Astrocyte (in vitro differentiated cells and primary cell): ENCODE measurements around the gene SRP9. TPM values are rescaled to one million over a fixed set of nuclear protein-coding genes. Genes with fewer than 3 reads are reported as not detected.
"Not testable (repeated sequence)": the region's sequence is repeated elsewhere in the genome, so short reads cannot be mapped to it uniquely, and the experiment has no call there.

Experiments
- DNase-seq: peaks from one replicate; pipeline ENCODE4 v3.0.0-alpha.2; 2010; ENCODE audit warnings: low read depth
- FAIRE-seq: peaks from 2 replicates; lab custom pipeline; 2011; peaks lifted over from hg19 to GRCh38; lab: Jason Lieb, UNC
- H2AFZ ChIP-seq: 2 replicates; pipeline ENCODE4 v1.6.0; 2012; ENCODE audit warnings: low read depth, low read length, inconsistent platforms
- H3K27ac ChIP-seq: 2 replicates; pipeline ENCODE4 v1.5.1; 2011; ENCODE audit warnings: low read depth, low read length, inconsistent platforms
- H3K27me3 ChIP-seq: 2 replicates; pipeline ENCODE4 v1.6.0; 2011; ENCODE audit warnings: low read length, inconsistent platforms; ENCODE audit not compliant: insufficient read depth
- H3K36me3 ChIP-seq: 2 replicates; pipeline ENCODE4 v1.5.1; 2011; ENCODE audit warnings: low read length, inconsistent platforms; ENCODE audit not compliant: insufficient read depth
- H3K4me1 ChIP-seq: 2 replicates; pipeline ENCODE4 v1.5.1; 2011; ENCODE audit warnings: low read length, inconsistent platforms; ENCODE audit not compliant: insufficient read depth
- H3K4me2 ChIP-seq: 2 replicates; pipeline ENCODE4 v1.6.0; 2012; ENCODE audit warnings: low read length, inconsistent platforms
- H3K4me3 ChIP-seq: 2 replicates; pipeline ENCODE4 v1.5.1; 2011; ENCODE audit warnings: low read depth, mild to moderate bottlenecking, low read length, inconsistent platforms; ENCODE audit not compliant: insufficient read depth
- H3K79me2 ChIP-seq: 2 replicates; pipeline ENCODE4 v1.6.0; 2012; ENCODE audit warnings: mild to moderate bottlenecking, low read length, inconsistent platforms; ENCODE audit not compliant: insufficient read depth
- H3K9ac ChIP-seq: 2 replicates; pipeline ENCODE4 v1.6.0; 2012; ENCODE audit warnings: mild to moderate bottlenecking, low read length, inconsistent platforms
- H3K9me3 ChIP-seq: 2 replicates; pipeline ENCODE4 v1.5.1; 2012; ENCODE audit warnings: low read depth, mild to moderate bottlenecking, low read length, inconsistent platforms; ENCODE audit not compliant: insufficient read depth
- H4K20me1 ChIP-seq: 2 replicates; pipeline ENCODE4 v1.6.0; 2012; ENCODE audit warnings: low read length, inconsistent platforms; ENCODE audit not compliant: insufficient read depth
- H3K27ac Mint-ChIP-seq: one replicate; pipeline ENCODE4 v1.8.0; 2021; ENCODE audit warnings: mild to moderate bottlenecking, mixed read lengths; ENCODE audit not compliant: unreplicated experiment
- H3K27me3 Mint-ChIP-seq: one replicate; pipeline ENCODE4 v1.8.0; 2021; ENCODE audit warnings: low read depth, mixed read lengths; ENCODE audit not compliant: unreplicated experiment
- H3K36me3 Mint-ChIP-seq: one replicate; pipeline ENCODE4 v1.8.0; 2021; ENCODE audit warnings: low read depth, mixed read lengths; ENCODE audit not compliant: unreplicated experiment
- H3K4me1 Mint-ChIP-seq: one replicate; pipeline ENCODE4 v1.8.0; 2021; ENCODE audit warnings: low read depth, mixed read lengths; ENCODE audit not compliant: unreplicated experiment
- H3K4me3 Mint-ChIP-seq: one replicate; pipeline ENCODE4 v1.8.0; 2021; ENCODE audit warnings: mild to moderate bottlenecking, moderate library complexity, mixed read lengths; ENCODE audit not compliant: unreplicated experiment
- H3K9me3 Mint-ChIP-seq: one replicate; pipeline ENCODE4 v1.8.0; 2021; ENCODE audit warnings: mild to moderate bottlenecking, mixed read lengths; ENCODE audit not compliant: unreplicated experiment
- CTCF ChIP-seq: IDR thresholded peaks from 2 replicates; pipeline ENCODE4 v1.5.1; 2011; ENCODE audit warnings: low read depth, mild to moderate bottlenecking, inconsistent platforms, low read length, moderate library complexity; ENCODE audit not compliant: insufficient read depth
- EZH2 ChIP-seq: IDR thresholded peaks from 2 replicates; pipeline ENCODE4 v1.6.1; 2012; ENCODE audit warnings: mild to moderate bottlenecking, low read length, inconsistent platforms; ENCODE audit not compliant: insufficient read depth
- total RNA-seq: library from RNA; stranded (reverse); gene quantifications from 2 replicates; pipeline ENCODE4 v1.2.1, GENCODE V29; 2021

SRP9 gene
- total RNA-seq, 1 donor from 2014 or later: 269 TPM

- no peak overlapping the region for H3K4me3 ChIP-seq
- H3K27me3 ChIP-seq: peaks cover 2% of the 10 kb centered on the region
- H3K4me1 ChIP-seq: peaks cover 18% of the 10 kb centered on the region
- H3K4me3 Mint-ChIP-seq: no peak overlapping the region
- peaks cover 3% of the 10 kb centered on the region for H3K27me3 Mint-ChIP-seq
- DNase-seq: peak; percentile 97
- H3K4me1 Mint-ChIP-seq: peaks cover 53% of the 10 kb centered on the region
- H3K9me3 Mint-ChIP-seq: no peaks in the 10 kb centered on the region
- peak overlapping the region; percentile 82 for H3K27ac ChIP-seq
- FAIRE-seq: peak; percentile 95
- no peak overlapping the region for H2AFZ ChIP-seq
- no peak for TF ChIP-seq CTCF
- TF ChIP-seq EZH2: no peak
- peaks cover 2% of the 10 kb centered on the region for H3K36me3 Mint-ChIP-seq
- no peaks in the 10 kb centered on the region for H3K79me2 ChIP-seq
- peak overlapping the region; percentile 96 for H3K27ac Mint-ChIP-seq
- no peaks in the 10 kb centered on the region for H3K9me3 ChIP-seq
- H4K20me1 ChIP-seq: no peaks in the 10 kb centered on the region
- H3K9ac ChIP-seq: peak overlapping the region; percentile 49
- H3K4me2 ChIP-seq: peak overlapping the region; percentile 56
- H3K36me3 ChIP-seq: no peaks in the 10 kb centered on the region
Measured at GRCh38 chr1:225754940-225755641, 22.5 kb upstream of the SRP9 start.

- H3K4me1 ChIP-seq: peaks cover 18% of the 10 kb centered on the region
- no peak for TF ChIP-seq EZH2
- H3K9me3 ChIP-seq: no peaks in the 10 kb centered on the region
- H3K4me2 ChIP-seq: peak overlapping the region; percentile 56
- Mint-ChIP-seq H3K4me3 (no peak overlapping the region), H3K36me3 (peaks cover 2% of the 10 kb centered on the region), H3K4me1 (peaks cover 51% of the 10 kb centered on the region), H3K27me3 (peaks cover 3% of the 10 kb centered on the region), H3K27ac (peak overlapping the region; percentile 96), H3K9me3 (no peaks in the 10 kb centered on the region)
- H3K79me2 ChIP-seq: no peaks in the 10 kb centered on the region
- peaks cover 2% of the 10 kb centered on the region for H3K27me3 ChIP-seq
- H3K27ac ChIP-seq: peak overlapping the region; percentile 82
- H3K9ac ChIP-seq: peak overlapping the region; percentile 49
- FAIRE-seq (peak; percentile 23), DNase-seq (no peak)
- peak overlapping the region; percentile 31 for H2AFZ ChIP-seq
- no peak overlapping the region for H3K4me3 ChIP-seq
- no peaks in the 10 kb centered on the region for H4K20me1 ChIP-seq
- no peaks in the 10 kb centered on the region for H3K36me3 ChIP-seq
Measured at GRCh38 chr1:225755671-225756319, 21.8 kb upstream of the SRP9 start.

- Histone ChIP-seq H3K79me2 (no peaks in the 10 kb centered on the region), H3K4me3 (no peak overlapping the region), H3K4me2 (no peak overlapping the region), H3K9ac (no peak overlapping the region), H3K27ac (no peak overlapping the region), H4K20me1 (no peaks in the 10 kb centered on the region), H3K4me1 (peaks cover 36% of the 10 kb centered on the region), H3K9me3 (no peaks in the 10 kb centered on the region), H3K27me3 (no peaks in the 10 kb centered on the region), H2AFZ (no peak overlapping the region), H3K36me3 (no peaks in the 10 kb centered on the region)
- Mint-ChIP-seq H3K4me1 (peaks cover 59% of the 10 kb centered on the region), H3K36me3 (no peaks in the 10 kb centered on the region), H3K4me3 (peak overlapping the region; percentile 29), H3K9me3 (no peaks in the 10 kb centered on the region), H3K27me3 (no peaks in the 10 kb centered on the region), H3K27ac (peak overlapping the region; percentile 38)
- no peak for TF ChIP-seq CTCF
- TF ChIP-seq EZH2: no peak
- FAIRE-seq (no peak), DNase-seq (no peak)
Measured at GRCh38 chr1:225757927-225758656, 19.5 kb upstream of the SRP9 start.

- H3K27me3 ChIP-seq, H3K9me3 Mint-ChIP-seq, H3K27ac ChIP-seq, H4K20me1 ChIP-seq, H3K36me3 Mint-ChIP-seq, FAIRE-seq, H3K79me2 ChIP-seq, H3K4me3 ChIP-seq, H3K9me3 ChIP-seq, H2AFZ ChIP-seq, H3K4me2 ChIP-seq, H3K27me3 Mint-ChIP-seq, H3K9ac ChIP-seq, H3K4me3 Mint-ChIP-seq, H3K36me3 ChIP-seq, DNase-seq: not testable (repeated sequence)
- peaks cover 47% of the 10 kb centered on the region for H3K4me1 ChIP-seq
- peaks cover 72% of the 10 kb centered on the region for H3K4me1 Mint-ChIP-seq
- peak overlapping the region; percentile 80 for H3K27ac Mint-ChIP-seq
Measured at GRCh38 chr1:225759972-225760371, 17.7 kb upstream of the SRP9 start.
